ENCODE results near the gene GLTPD2.

Gene GLTPD2

GRCh38 chr17:4837471-4838308 lies 48.9 kb downstream of the GLTPD2 start:
- peaks cover 62% of the 10 kb centered on the region for H3K79me2 ChIP-seq (ENCODE audit: low read length)
- no peak overlapping the region for H3K4me3 ChIP-seq (ENCODE audit: low read length)
- H3K9me3 ChIP-seq (ENCODE audit: insufficient read depth, low read length) = no peaks in the 10 kb centered on the region
- no peak overlapping the region for H3K9ac ChIP-seq (ENCODE audit: low read length)
- no peak overlapping the region for H3K27ac ChIP-seq (ENCODE audit: low read length)
- H3K4me1 ChIP-seq (ENCODE audit: low read length) = peaks cover 11% of the 10 kb centered on the region
- no peak overlapping the region for H2AFZ ChIP-seq (ENCODE audit: low read depth, low read length)
- H4K20me1 ChIP-seq (ENCODE audit: insufficient read depth, low read length) = peaks cover 20% of the 10 kb centered on the region
- no peak overlapping the region for H3K4me2 ChIP-seq (ENCODE audit: low read length)
- H3K36me3 ChIP-seq (replicated peaks; ENCODE audit: low read depth, low read length) = no peaks in the 10 kb centered on the region
- TF ChIP-seq, protein P1, sequence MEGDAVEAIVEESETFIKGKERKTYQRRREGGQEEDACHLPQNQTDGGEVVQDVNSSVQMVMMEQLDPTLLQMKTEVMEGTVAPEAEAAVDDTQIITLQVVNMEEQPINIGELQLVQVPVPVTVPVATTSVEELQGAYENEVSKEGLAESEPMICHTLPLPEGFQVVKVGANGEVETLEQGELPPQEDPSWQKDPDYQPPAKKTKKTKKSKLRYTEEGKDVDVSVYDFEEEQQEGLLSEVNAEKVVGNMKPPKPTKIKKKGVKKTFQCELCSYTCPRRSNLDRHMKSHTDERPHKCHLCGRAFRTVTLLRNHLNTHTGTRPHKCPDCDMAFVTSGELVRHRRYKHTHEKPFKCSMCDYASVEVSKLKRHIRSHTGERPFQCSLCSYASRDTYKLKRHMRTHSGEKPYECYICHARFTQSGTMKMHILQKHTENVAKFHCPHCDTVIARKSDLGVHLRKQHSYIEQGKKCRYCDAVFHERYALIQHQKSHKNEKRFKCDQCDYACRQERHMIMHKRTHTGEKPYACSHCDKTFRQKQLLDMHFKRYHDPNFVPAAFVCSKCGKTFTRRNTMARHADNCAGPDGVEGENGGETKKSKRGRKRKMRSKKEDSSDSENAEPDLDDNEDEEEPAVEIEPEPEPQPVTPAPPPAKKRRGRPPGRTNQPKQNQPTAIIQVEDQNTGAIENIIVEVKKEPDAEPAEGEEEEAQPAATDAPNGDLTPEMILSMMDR (IDR thresholded peaks at IDR 0.05; ENCODE audit: low read depth, low read length) = no peak
- TF ChIP-seq EZH2phosphoT487 (IDR thresholded peaks at IDR 0.05; ENCODE audit: low read depth) = no peak
- no peaks in the 10 kb centered on the region for H3K27me3 ChIP-seq (ENCODE audit: low read depth, low read length)

- no peak overlapping the region for H3K4me2 ChIP-seq (ENCODE audit: low read length)
- peaks cover 62% of the 10 kb centered on the region for H3K79me2 ChIP-seq (ENCODE audit: low read length)
- H3K4me1 ChIP-seq (ENCODE audit: low read length) = peaks cover 11% of the 10 kb centered on the region
- peaks cover 20% of the 10 kb centered on the region for H4K20me1 ChIP-seq (ENCODE audit: insufficient read depth, low read length)
- TF ChIP-seq, protein P1 (IDR thresholded peaks at IDR 0.05; ENCODE audit: low read depth, low read length) = no peak
- no peak for TF ChIP-seq EZH2phosphoT487 (IDR thresholded peaks at IDR 0.05; ENCODE audit: low read depth)
- no peak overlapping the region for H2AFZ ChIP-seq (ENCODE audit: low read depth, low read length)
- no peaks in the 10 kb centered on the region for H3K9me3 ChIP-seq (ENCODE audit: insufficient read depth, low read length)
- H3K27me3 ChIP-seq (ENCODE audit: low read depth, low read length) = no peaks in the 10 kb centered on the region
- H3K36me3 ChIP-seq (replicated peaks; ENCODE audit: low read depth, low read length) = no peaks in the 10 kb centered on the region
- H3K27ac ChIP-seq (ENCODE audit: low read length) = no peak overlapping the region
- no peak overlapping the region for H3K9ac ChIP-seq (ENCODE audit: low read length)
- H3K4me3 ChIP-seq (ENCODE audit: low read length) = no peak overlapping the region
Measured at GRCh38 chr17:4838309-4838785, 49.6 kb downstream of the GLTPD2 start.

DNA sequence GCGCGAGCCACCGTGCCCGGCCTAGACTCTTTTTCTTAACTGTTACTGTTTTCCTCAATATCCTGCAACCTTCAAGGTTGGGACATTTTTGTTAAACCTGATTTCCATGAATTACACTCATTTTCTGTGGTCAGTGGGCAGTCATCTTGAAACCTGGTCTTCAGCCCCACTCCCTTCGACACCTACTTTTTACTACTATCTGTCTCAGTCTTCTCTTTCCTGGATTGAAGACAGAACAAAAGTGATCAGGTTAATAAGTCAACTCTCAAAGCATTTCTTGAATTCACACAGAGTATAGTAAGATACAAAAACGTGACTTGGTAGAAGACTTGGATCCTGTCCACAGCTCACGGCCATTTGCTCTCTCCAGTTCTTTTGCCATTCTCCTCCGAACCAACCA lies 50.5 kb downstream of the GLTPD2 start:
- H3K4me1 ChIP-seq (ENCODE audit: low read length) = peaks cover 9% of the 10 kb centered on the region
- no peak overlapping the region for H3K9ac ChIP-seq (ENCODE audit: low read length)
- H3K4me3 ChIP-seq (ENCODE audit: low read length) = no peak overlapping the region
- H2AFZ ChIP-seq (ENCODE audit: low read depth, low read length) = no peak overlapping the region
- H3K36me3 ChIP-seq (replicated peaks; ENCODE audit: low read depth, low read length) = peaks cover 2% of the 10 kb centered on the region
- H3K4me2 ChIP-seq (ENCODE audit: low read length) = no peak overlapping the region
- no peaks in the 10 kb centered on the region for H3K27me3 ChIP-seq (ENCODE audit: low read depth, low read length)
- H4K20me1 ChIP-seq (ENCODE audit: insufficient read depth, low read length) = peaks cover 20% of the 10 kb centered on the region
- H3K79me2 ChIP-seq (ENCODE audit: low read length) = peaks cover 59% of the 10 kb centered on the region
- no peak for TF ChIP-seq EZH2phosphoT487 (IDR thresholded peaks at IDR 0.05; ENCODE audit: low read depth)
- TF ChIP-seq, protein P1 (IDR thresholded peaks at IDR 0.05; ENCODE audit: low read depth, low read length) = no peak
- no peak overlapping the region for H3K27ac ChIP-seq (ENCODE audit: low read length)
- H3K9me3 ChIP-seq (ENCODE audit: insufficient read depth, low read length) = no peaks in the 10 kb centered on the region

All from OCI-LY3 (cell line).